ENCODE results near the gene UNC93B1. TPM values are rescaled to one million over a fixed set of nuclear protein-coding genes. Genes with fewer than 3 reads are reported as not detected.
"Not testable (repeated sequence)": the region's sequence is repeated elsewhere in the genome, so short reads cannot be mapped to it uniquely, and the experiment has no call there.

UNC93B1 gene
- total RNA-seq, 1 experiment from 2014 or later, result 23.3 TPM

GRCh38 chr11:67963879-67964278 lies 40.0 kb downstream of the UNC93B1 start:
- peaks cover 9 to 16% of the 10 kb centered on the region in 2 experiments for H3K4me1 Mint-ChIP-seq
- not testable (repeated sequence) for H3K27me3 Mint-ChIP-seq (ENCODE audit: low read depth)

GRCh38 chr11:67963217-67963616 lies 40.7 kb downstream of the UNC93B1 start:
- not testable (repeated sequence) for H3K27ac ChIP-seq (ENCODE audit: insufficient read length, low read depth, low read length); H4K20me1 ChIP-seq (ENCODE audit: control insufficient read depth, insufficient read depth, insufficient read length); H3K27ac Mint-ChIP-seq; H3K23me2 ChIP-seq (ENCODE audit: insufficient read length, low read depth, low read length, poor library complexity, severe bottlenecking); H3K9ac ChIP-seq (ENCODE audit: extremely low read depth, insufficient read length, low read length); H3K4me1 ChIP-seq (ENCODE audit: insufficient read depth, low read length); H4K5ac ChIP-seq (ENCODE audit: insufficient read length, low read depth, low read length); H3K79me1 ChIP-seq (ENCODE audit: insufficient read depth, low read depth, low read length, poor library complexity, severe bottlenecking); H3K4me2 ChIP-seq (ENCODE audit: insufficient read depth, insufficient read length, low read length); H4K91ac ChIP-seq (ENCODE audit: insufficient read length, low read depth, low read length); H2BK5ac ChIP-seq (ENCODE audit: insufficient read length, low read length); H2AK5ac ChIP-seq (ENCODE audit: insufficient read length, low read length); H3K27me3 ChIP-seq (ENCODE audit: insufficient read depth, low read length); H2BK15ac ChIP-seq (ENCODE audit: low read depth, low read length); H3K18ac ChIP-seq (ENCODE audit: insufficient read length, low read depth, low read length); H4K8ac ChIP-seq (replicated peaks; ENCODE audit: insufficient read length, low read depth, low read length); H3K56ac ChIP-seq (ENCODE audit: insufficient read length, low read depth, low read length); H2BK20ac ChIP-seq (ENCODE audit: low read depth, low read length, poor library complexity, severe bottlenecking); H3K79me2 ChIP-seq (ENCODE audit: insufficient read depth, low read length); H3T11ph ChIP-seq (ENCODE audit: low read length); H2AFZ ChIP-seq (ENCODE audit: low read length); H2BK12ac ChIP-seq (ENCODE audit: insufficient read length, low read depth, low read length); H3K14ac ChIP-seq (ENCODE audit: insufficient read depth, low read length); H3K4ac ChIP-seq (ENCODE audit: low read depth, low read length); DNase-seq; H3K4me3 Mint-ChIP-seq; H2BK120ac ChIP-seq (ENCODE audit: low read depth, low read length, poor library complexity, severe bottlenecking); H3K9me3 ChIP-seq (ENCODE audit: control insufficient read depth, low read depth, low read length); H3K23ac ChIP-seq (ENCODE audit: insufficient read length, low read depth, low read length); H3K36me3 Mint-ChIP-seq (ENCODE audit: insufficient read depth in 1 of 3, low read depth in 3 of 3); H3K27me3 Mint-ChIP-seq (ENCODE audit: low read depth)
- Mint-ChIP-seq H3K9me3 (peaks cover 11% of the 10 kb centered on the region in 2 experiments), H3K4me1 (peaks cover 15 to 23% of the 10 kb centered on the region in 2 experiments)
- WGBS (ENCODE audit: extremely low coverage, insufficient read length, low lambda C conversion rate), result no CpG with 5 or more reads among the region's 16 CpGs

More at GRCh38 chr11:67963879-67964278, 40.0 kb downstream of the UNC93B1 start:
- H3K56ac ChIP-seq (ENCODE audit: insufficient read length, low read depth, low read length); H3K4me1 ChIP-seq (ENCODE audit: insufficient read depth, low read length); H2BK5ac ChIP-seq (ENCODE audit: insufficient read length, low read length); H4K5ac ChIP-seq (ENCODE audit: insufficient read length, low read depth, low read length); H2BK15ac ChIP-seq (ENCODE audit: low read depth, low read length); H2BK12ac ChIP-seq (ENCODE audit: insufficient read length, low read depth, low read length); H3K27ac ChIP-seq (ENCODE audit: insufficient read length, low read depth, low read length); DNase-seq; H4K91ac ChIP-seq (ENCODE audit: insufficient read length, low read depth, low read length); H3K9me3 ChIP-seq (ENCODE audit: control insufficient read depth, low read depth, low read length); H3K23me2 ChIP-seq (ENCODE audit: insufficient read length, low read depth, low read length, poor library complexity, severe bottlenecking); H3K23ac ChIP-seq (ENCODE audit: insufficient read length, low read depth, low read length); H3K18ac ChIP-seq (ENCODE audit: insufficient read length, low read depth, low read length); H3K4ac ChIP-seq (ENCODE audit: low read depth, low read length); H4K20me1 ChIP-seq (ENCODE audit: control insufficient read depth, insufficient read depth, insufficient read length); H3K36me3 Mint-ChIP-seq (ENCODE audit: insufficient read depth in 1 of 3, low read depth in 3 of 3); H3K27me3 ChIP-seq (ENCODE audit: insufficient read depth, low read length); H2BK120ac ChIP-seq (ENCODE audit: low read depth, low read length, poor library complexity, severe bottlenecking); H3K79me1 ChIP-seq (ENCODE audit: insufficient read depth, low read depth, low read length, poor library complexity, severe bottlenecking); H3K79me2 ChIP-seq (ENCODE audit: insufficient read depth, low read length); H2AK5ac ChIP-seq (ENCODE audit: insufficient read length, low read length); H3T11ph ChIP-seq (ENCODE audit: low read length); H4K8ac ChIP-seq (replicated peaks; ENCODE audit: insufficient read length, low read depth, low read length); H3K4me2 ChIP-seq (ENCODE audit: insufficient read depth, insufficient read length, low read length); H3K4me3 Mint-ChIP-seq; H3K14ac ChIP-seq (ENCODE audit: insufficient read depth, low read length); H3K9ac ChIP-seq (ENCODE audit: extremely low read depth, insufficient read length, low read length); H2AFZ ChIP-seq (ENCODE audit: low read length); H2BK20ac ChIP-seq (ENCODE audit: low read depth, low read length, poor library complexity, severe bottlenecking): not testable (repeated sequence)
- Mint-ChIP-seq H3K27ac (peak overlapping the region in 1 of 3 experiments; percentile 87; a peak in 1 of 7 replicates), H3K9me3 (peaks cover 11% of the 10 kb centered on the region in 2 experiments)
- WGBS (ENCODE audit: extremely low coverage, insufficient read length, low lambda C conversion rate), result no CpG with 5 or more reads among the region's 6 CpGs

Data from H9 (cell line).